Activated T-cell treated with anti-CD3 and anti-CD28 coated beads for 48 hours (primary cell): ENCODE measurements around the gene OGT.
"Not testable (repeated sequence)": the region's sequence is repeated elsewhere in the genome, so short reads cannot be mapped to it uniquely, and the experiment has no call there.

ENCODE experiments used
- DNase-seq: peaks from one replicate; pipeline ENCODE4 v3.0.0-alpha.2; 2020; ENCODE audit warnings: low read depth

Gene OGT

GRCh38 chrX:71586929-71587328 lies 54.0 kb downstream of the OGT start:
- DNase-seq: no peak

DNA sequence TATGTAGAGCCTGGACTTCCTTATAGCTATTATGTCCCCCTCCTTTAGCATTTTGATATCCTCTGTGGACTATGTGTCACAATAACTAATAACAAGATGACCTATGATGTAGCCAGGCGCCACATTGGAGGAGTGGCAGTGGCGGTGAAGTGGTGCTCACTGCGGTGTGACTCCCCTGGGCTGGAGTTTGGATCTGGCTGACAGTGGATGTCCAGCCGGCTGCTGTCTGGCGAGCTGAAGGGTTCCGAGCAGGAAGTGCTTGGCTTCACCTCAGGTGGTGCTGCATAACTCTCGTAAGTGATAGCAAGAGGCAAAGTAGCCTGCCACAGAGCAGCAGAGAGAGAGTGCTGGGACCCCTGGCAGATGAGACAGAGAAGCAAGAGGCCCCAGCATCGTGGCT lies 60.3 kb downstream of the OGT start:
- DNase-seq: not testable (repeated sequence)

GRCh38 chrX:71599965-71600364 lies 67.1 kb downstream of the OGT start:
- DNase-seq: no peak

GRCh38 chrX:71603618-71604017 lies 70.7 kb downstream of the OGT start:
- DNase-seq: no peak

- no peak for DNase-seq
Observed at GRCh38 chrX:71604141-71604540, 71.2 kb downstream of the OGT start.

DNA sequence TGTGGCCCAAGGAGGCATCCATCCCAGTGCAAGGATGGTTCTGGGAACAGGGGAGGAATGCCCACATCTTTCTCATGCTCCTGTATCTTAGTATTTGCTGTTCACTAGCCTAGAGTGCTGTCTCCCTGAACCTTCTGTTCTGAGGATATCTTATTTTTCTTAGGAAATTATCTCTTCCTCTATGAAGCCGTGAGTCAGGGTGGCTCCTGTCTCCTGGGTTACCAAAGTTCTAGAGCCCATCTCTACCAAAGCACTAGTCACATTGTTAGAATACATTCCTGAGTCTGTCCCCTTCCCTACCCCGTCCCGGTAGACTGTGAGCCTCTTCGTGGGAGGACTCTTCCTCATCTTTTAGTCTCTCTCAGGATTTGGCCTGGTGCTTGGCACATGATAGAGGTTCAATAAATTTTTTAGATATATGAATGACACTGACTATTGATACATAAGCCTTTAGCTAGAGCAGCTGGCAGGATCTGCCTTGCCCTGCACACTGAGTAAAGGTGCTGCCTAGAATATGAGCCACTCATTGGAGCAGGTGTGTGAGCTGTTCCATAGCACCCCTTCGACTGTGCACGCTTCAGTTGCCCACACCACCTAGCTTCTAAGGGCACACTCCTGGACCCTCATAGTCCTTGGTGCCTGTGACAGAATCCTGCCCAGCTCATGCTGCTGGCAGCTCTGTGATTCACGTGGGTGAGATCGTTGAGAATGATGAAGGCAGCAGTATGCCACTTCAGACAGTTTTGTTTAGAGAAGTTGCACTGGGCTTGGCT lies 72.1 kb downstream of the OGT start:
- no peak for DNase-seq

GRCh38 chrX:71606536-71607216 lies 73.8 kb downstream of the OGT start:
- no peak for DNase-seq

DNA sequence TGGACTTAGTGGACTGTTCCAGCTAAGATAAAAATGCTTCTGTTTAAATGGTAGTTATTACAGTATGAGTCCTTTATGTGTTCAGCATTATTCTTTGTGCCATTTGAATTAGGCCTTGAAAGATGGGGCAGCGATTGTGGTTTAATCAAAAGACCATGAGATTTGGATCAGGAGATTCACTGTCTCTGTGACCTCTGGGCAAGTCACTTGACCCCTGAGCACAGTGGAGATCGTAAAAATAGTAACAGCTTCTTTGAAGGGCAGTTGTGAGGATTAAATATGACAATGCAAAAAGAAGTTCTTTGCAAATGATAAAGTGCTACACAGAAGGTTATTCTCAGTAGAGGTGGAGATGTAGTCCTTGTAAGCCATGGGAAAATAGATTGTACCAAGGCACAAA lies 74.6 kb downstream of the OGT start:
- DNase-seq: no peak

DNA sequence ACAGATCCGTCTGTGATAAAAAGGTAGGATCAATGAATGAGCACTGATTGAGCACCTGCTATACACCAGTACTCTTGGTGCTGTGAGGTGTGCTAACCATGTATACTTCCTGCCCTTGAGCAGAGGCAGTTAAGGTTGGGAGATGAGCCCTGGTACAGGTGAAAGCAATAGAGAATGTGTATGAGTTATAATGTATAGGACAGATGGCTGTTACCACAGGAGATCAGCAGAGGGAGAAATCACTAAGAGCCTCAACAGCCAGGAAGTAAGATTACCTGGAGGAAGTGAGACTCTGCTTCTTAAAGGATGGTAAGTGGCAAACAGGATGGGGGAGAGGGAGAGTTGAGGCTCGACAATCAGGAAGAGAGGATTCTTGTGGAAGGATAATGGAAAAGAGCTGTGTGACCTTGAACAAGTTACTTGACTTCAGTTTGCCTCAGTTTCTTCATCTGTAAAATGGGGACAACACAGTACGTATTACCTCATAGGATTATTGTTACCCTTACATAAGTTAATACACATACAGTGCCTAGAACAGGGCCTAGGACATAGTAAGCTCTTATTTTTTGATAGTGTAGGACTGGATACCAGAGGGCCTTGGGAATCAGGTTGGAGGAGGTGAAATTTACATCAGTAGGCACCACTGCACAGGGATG lies 76.3 kb downstream of the OGT start:
- no peak for DNase-seq

DNA sequence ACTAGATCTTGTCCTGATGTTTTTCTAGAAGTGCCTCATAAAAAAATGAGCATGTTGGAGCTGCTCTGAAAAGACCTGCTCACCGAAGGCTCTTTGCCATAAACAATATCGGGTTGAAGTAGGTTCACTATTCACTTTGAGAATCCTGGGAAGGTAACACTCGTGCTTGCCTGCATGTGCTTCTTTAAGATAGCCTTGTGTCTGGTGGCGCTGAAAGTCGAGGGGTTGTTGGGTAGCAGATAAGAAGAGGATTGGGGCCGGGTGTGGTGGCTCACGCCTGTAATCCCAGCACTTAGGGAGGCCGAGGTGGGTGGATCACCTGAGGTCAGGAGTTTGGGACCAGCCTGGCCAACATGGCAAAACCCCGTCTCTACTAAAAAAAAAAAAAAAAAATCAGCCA lies 78.8 kb downstream of the OGT start:
- DNase-seq: not testable (repeated sequence)

- DNase-seq: no peak
Observed at GRCh38 chrX:71612256-71612655, 79.4 kb downstream of the OGT start.

DNA sequence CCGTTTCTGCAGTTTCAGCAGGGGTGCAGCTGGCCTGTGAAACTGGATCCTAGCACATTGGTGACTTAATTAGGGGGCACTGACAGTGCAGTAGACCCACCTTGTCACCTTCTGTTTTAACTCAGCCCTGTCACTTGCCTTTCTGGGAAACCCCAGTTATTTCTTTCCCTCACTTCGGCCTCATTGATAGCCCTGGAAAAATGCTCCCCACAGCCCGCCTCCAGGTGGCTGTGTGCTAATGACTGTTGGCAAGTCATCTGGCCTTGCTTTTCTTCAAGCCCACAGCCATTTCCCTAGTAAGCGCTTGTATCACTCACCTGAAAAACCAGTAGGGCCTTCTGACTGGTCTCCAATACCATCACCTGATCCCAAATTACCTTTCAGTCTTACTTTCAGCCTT lies 82.2 kb downstream of the OGT start:
- no peak for DNase-seq

- DNase-seq: no peak
Observed at GRCh38 chrX:71615954-71616353, 83.0 kb downstream of the OGT start.

DNA sequence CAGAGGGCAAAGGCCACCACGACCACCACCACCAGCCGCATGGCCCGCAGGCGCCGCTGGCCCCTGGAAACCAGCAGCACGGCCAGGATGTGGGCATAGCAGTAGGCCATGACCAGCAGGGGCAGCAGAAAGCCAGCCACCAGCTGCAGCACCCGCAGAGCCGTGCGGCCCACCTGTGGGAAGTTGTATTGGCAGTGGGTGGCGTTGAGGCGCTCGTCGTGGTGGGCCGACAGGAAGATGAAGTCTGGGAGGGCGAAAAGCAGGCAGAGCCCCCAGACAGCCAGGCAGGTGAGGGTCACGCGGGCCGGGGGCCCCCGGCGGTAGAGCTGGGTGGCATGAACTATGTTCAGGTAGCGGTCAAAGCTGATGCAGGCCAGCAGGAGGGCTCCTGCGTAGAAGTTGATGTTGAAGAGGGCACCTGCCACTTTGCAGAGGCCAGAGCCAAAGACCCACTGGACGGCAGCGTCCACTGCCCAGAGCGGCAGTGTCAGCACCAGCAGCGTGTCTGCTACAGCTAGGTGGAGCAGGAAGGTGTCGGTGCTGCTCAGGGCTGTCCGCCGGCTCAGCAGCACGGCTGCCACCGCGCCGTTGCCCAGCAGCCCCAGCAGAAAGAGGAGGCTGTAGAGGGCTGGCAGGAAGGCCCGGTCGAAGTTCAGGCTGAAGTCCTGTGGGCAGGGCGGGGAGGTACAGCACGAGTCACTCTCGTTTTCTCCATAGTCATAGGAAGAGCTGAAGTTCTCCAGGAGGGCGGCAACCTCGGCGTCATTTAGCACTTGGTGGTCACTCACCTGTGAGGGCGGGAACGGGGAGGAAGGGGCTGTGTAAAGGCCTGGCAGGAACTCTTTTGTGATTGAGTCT lies 84.0 kb downstream of the OGT start:
- no peak for DNase-seq

DNA sequence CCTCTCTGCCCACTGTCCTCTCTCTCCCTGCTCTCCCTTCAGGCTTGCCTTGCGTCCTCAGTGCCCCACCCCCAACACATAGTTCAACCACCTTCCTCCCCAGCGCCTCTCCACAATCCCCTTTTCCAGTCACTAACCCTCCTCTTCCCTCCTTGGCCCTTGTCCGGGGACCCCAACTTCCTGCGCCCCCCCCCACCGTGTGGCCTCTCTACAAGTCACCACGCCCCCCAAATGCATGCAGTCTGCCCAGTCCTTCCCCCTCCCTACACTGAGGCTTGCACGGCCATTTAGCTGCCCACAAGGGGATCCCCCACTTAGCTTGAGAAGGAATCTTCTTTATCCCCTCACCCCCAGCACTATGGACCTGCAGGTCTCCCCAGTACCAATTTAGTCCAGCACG lies 84.8 kb downstream of the OGT start:
- no peak for DNase-seq

GRCh38 chrX:71618303-71618721 lies 85.4 kb downstream of the OGT start, which contains the start of gene CXCR3:
Gene CXCR3, minus strand, starts transcription at chrX:71618511. Its CDS starts 62 bp downstream, at chrX:71618449.
- peak; percentile 63 for DNase-seq

- DNase-seq: no peak
Observed at GRCh38 chrX:71618787-71619186, 85.9 kb downstream of the OGT start.

DNA sequence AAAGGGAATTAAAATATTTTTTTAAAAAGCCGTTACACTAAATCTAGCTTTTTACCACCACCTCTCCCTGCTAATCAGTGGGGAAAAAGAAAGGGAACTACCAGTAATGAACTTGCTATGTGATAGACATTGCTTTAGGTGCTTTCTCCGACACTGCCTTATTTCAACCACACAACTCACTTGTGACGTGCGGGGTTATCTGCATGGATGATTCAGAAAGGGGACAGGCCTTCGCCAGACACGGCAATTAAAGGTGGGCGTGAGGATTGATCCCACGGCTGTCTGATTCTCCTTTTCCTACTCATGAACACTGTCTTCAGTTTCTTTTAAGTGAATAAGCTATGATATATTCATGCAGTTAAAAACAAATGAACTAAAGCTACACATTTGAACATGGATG lies 86.3 kb downstream of the OGT start:
- peak; percentile 57 for DNase-seq

DNA sequence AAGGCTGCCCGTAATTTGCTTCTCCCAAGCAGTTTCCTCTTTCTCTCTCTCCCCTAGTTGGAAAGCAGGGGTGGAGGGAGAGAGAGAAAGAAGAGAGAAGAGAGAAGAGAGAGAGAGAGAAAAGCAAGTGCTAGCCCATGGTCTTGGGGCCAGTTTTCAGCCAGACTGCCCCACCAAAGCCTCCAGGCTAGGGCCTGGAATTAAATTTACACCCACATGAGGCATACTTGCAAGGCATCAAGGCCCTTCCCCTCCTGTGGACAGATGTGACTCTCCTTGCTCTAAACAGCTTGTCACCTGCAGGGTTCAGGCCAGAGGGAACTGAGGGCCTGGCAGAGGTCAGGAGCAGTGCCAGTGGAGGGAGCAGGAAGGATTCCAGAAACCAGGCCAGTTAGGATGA lies 87.1 kb downstream of the OGT start:
- no peak for DNase-seq

DNA sequence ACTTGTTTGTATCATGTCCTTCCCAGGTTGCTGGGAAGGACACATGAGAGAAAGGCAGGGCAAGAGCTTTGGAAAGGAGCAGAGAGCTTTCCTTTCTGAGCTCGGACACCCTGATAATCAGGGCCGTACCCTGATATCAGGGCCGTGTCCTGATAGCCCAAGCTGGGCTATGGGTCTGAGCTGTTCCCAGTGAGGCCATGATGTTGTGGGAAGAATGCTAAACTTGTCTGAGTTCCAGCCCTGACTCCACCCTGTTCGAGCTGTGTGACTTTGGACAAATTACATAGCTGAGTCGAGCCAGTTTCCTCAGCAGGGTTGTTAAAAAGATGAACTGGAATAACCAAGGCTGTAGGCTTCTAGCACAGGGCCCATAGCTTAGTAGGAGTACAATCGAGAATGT lies 88.7 kb downstream of the OGT start:
- no peak for DNase-seq

DNA sequence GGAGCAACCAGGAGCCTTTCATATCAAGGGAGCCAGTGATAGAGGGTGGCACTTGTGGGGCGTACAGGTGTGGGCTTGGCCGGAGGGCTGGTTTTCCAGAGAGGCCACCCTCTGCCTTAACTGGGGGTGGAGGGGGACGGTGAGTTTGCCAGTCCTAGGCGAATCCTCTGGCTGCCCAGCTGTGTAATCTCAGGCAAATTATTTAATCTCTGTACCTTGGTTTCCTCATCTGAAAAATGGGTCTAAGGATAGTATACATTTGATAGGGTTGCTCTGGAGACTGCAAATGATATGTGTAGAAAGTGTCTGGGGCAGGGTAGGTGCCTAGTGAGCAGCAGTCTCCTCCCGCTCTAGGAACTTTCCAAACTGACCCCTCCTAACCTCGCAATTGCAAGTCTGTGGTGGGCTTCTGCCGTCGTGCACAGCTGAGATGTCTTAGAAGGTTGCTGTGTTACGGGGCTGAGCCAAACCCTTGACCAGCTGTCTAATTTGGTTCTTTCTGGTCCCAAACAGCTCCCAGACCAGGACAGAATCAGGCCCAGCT lies 89.2 kb downstream of the OGT start:
- DNase-seq: no peak
